NCI-H2107 (cell line): ENCODE measurements around the gene CMTM6.
"Not testable (repeated sequence)": the region's sequence is repeated elsewhere in the genome, so short reads cannot be mapped to it uniquely, and the experiment has no call there.

ENCODE experiments used
- DNase-seq: peaks from one replicate; lab custom pipeline; 2025; lab: John Stamatoyannopoulos, UW

The CMTM6 gene, protein sequence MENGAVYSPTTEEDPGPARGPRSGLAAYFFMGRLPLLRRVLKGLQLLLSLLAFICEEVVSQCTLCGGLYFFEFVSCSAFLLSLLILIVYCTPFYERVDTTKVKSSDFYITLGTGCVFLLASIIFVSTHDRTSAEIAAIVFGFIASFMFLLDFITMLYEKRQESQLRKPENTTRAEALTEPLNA

DNA sequence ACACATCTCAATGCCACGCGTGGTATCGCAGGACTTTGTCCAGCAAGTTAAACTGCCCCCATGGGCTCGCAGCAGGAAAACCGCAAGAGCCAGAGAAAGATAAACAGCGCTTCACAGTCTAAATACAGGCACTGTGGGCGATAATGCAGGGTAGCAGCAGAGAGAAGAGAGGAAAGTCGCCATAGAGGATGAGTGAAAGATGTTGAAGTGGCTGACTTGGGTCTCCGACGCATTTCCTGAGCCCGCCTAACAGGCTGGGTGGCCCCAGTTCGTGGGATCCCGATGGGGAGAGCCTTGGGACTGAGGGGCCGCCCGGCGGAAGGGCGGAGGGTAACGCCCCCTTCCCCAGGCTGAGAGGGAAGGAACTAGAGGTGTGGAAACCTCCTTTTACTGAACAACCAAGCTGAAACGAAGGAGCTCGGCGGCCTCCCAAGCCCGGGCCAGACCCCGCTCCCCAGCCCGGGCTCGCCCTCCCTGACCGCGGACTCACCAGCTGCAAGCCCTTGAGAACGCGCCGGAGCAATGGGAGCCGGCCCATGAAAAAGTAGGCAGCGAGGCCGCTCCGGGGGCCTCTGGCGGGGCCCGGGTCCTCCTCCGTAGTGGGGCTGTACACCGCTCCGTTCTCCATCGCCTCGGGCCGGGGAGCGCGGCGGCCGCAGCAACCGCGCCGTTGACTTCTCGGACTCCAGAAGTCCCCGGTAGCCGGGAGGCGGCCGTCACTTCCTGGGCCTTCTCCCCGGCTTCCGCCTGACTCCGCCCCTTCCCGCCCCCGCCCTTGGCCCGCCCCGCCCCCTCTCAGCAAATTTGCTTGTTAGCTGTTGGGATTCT, at the start of gene CMTM6:
CMTM6 (minus strand) TSS at position 735 of the 828 bp plus-strand sequence; CDS start at position 628, 107 bp downstream.
- no peak for DNase-seq

DNA sequence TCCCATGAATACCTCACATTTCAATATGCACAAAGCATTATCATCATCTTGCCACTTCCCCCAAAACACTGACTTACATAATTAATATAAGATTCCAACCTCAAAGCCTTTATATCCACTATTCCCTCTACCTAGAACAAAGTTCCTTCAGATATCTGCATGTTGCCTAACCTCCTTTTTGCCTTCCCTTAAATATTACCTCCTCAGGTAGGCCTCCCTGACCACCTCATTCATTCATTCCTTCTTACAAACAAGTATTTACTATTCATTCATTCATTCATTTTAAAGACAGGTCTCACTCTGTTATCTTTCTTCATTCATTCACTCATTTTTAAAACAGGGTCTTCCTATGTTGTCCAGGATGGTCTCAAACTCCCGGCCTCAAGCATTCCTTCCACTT, 49.4 kb upstream of the CMTM6 start:
- DNase-seq: no peak

GRCh38 chr3:32551496-32551895, 48.8 kb upstream of the CMTM6 start:
- DNase-seq: no peak

DNA sequence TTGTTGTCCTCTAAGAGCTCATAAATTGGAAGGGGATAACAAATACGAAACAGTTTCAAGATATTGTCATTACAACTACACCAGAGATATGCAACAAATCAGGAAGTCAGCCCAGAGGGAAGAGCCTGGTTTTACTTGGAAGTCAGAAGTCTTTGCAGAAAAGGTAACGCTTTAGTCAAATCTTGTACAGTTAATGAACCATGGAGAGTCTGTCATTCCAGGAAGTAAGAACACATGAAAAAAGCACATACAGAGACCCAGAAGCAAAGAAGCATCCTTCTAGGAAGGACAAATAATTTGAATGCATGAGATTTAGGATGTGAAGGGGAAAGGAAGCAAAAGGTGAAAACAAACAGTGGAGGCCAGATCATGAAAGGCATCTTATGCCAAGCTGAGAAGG, 48.4 kb upstream of the CMTM6 start:
- DNase-seq: no peak

- DNase-seq: no peak
Observed at GRCh38 chr3:32545305-32545704, 42.7 kb upstream of the CMTM6 start.

GRCh38 chr3:32544894-32545293, 42.2 kb upstream of the CMTM6 start:
- no peak for DNase-seq

GRCh38 chr3:32542807-32543206, 40.2 kb upstream of the CMTM6 start:
- DNase-seq: no peak

GRCh38 chr3:32540899-32541298, 38.2 kb upstream of the CMTM6 start:
- DNase-seq: no peak

GRCh38 chr3:32532434-32532833, 29.8 kb upstream of the CMTM6 start:
- no peak for DNase-seq

DNA sequence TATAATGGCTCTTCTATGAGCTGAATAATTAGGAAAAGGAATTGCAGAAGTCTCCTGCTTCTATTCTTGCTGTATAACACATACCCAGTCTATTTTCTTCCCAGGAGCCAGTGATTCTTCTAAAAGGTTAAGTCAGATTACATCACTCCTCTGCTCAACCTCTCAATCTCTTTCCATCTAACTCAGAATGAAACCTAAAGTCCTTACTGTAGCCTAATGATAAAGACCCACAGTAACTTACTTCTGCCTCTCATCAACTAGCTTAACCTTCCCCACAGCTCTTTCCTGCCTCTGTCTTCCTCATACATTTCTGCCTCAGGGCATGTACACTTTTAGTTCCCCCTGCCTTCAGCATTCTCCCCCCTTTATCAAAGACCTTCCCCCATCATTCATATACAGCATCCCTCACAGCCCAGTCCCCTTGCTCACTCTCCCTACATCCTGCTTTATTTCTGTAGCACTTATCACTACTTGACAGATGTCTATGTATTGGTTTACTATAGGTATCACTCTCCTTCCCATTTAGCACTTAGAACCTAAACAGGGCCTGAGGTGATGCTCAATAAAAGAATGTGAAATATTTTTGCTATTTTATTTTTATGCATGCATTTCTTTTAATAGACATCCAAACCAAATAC, 28.5 kb upstream of the CMTM6 start:
- DNase-seq: no peak

DNA sequence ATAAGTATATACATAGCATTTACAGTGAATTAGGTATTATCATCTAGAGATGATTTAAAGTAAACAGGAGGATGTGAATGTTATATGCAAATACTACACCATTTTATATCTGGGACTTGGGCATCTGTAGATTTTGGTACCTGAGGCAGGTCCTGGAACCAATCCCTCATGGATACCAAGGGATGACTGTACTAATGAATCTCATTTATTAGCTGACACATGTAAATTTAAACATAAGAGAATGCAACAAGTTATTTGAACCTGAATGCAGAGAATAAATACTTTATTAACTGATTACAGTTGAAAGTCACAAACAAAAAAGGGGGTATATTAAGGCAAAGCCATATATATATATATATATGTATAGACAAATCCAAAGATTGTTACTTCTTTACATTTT, 23.1 kb upstream of the CMTM6 start:
- no peak for DNase-seq

GRCh38 chr3:32522682-32523081, 20.0 kb upstream of the CMTM6 start:
- no peak for DNase-seq

GRCh38 chr3:32518921-32519320, 16.3 kb upstream of the CMTM6 start:
- not testable (repeated sequence) for DNase-seq

- not testable (repeated sequence) for DNase-seq
Observed at GRCh38 chr3:32516751-32517150, 14.1 kb upstream of the CMTM6 start.

DNA sequence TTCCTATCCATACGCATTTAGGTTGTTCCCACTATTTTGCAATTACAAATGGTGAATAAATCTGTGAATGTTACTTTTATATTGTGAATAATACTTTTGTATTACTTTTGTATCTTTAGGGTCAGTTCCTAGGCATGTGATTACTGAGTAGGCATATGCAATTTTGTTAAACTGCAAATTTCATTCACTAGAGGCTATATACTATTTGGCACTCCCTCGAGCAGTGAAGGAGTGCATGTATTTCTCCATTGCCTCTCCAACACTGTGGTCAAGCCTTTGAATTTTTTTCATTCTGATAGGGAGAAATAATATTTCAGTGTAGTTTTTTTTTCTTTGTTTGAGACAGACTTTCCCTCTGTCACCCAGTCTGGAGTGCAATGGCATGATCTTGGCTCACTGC, 8.4 kb upstream of the CMTM6 start:
- no peak for DNase-seq

GRCh38 chr3:32510075-32510724, 7.5 kb upstream of the CMTM6 start:
- no peak for DNase-seq

DNA sequence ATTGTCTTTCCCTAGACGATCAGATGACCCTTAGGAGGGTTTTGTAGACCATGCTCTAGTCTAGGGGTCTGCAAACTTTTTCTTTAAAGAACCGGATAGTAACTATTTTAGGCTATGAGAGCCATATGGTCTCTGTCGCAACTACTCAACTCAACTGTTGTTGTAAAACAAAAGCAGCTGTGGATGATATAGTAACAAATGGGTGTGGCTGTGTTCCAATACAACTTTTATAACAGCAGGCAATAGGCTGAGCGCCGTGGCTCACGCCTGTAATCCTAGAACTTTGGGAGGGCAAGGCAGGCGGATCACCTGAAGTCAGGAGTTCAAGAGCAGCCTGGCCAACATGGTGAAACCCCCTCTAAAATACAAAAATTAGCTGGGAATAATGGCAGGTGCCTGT, 6.1 kb upstream of the CMTM6 start:
- DNase-seq: no peak

- no peak for DNase-seq
Observed at GRCh38 chr3:32506466-32506865, 3.8 kb upstream of the CMTM6 start.

DNA sequence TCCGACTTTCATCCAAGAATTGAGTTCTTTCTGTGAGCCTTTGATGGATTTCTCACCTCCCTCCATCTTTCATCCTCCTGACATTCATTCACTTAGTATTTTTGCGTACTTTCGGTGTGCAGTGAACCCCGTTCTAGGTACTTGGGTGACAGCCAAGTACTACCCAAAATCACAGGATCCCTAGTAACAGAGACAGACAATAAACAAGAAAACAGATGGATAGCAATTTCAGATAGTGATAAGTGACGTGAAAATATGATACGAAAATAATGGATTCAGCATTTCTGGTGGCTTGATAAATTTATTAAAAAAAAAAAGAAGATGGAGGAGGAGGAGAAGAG, 264 bp upstream of the CMTM6 start:
- DNase-seq: no peak

DNA sequence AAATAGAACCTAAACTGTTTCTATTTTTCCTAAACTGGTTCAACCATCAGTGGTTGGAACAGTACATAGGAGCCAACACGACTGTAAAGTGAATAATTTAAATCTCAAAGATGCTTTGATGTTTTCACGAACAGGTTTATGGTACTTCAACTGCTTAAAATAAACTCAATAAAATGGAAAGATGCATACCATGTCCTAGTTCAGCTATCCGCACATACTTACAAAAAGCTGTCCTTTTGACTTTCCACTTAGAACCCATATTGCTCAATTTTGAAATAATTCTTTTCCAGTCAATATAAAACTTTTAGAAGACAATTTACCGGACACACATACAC, 902 bp downstream of the CMTM6 start:
- no peak for DNase-seq

DNA sequence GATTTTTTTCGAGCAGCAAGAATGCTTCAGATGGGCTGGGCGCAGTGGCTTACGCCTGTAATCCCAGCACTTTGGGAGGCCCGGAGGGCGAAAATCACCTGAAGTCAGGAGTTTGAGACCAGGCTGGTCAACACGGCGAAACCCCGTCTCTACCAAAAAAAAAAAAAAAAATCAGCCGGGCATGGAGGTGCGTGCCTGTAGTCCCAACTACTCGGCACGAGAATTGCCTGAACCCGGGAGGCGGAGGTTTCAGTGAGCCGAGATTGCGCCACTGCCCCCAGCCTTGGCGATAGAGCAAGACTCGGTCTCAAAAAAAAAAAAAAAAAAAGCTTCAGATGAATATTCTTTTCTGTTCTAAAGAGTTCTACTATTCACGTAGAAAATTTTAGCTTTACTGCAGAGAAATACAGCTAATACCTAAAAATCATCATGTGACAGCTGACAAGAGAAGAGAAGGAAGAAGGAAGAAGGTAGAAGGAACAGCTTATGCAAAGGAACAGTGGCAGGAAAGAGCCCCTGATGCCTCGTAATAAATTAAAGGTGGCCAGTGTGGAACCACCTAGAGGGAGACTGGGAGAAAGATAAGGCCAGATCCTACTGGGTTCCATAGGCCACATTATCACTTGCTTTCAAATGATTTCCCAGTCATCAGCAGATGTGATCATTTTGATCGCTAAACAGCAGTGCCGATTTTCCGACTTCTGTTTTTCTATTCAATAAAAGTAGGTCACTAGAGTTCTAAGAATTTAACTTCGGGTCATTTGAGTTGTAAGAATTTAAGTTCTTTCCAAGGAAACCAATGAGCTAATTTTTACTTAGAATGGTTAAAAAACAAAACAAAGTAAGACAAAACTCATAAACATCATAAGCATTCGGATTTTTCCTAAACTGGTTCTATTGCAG, 1.5 kb downstream of the CMTM6 start:
- DNase-seq: no peak

GRCh38 chr3:32500231-32500630, 2.4 kb downstream of the CMTM6 start:
- DNase-seq: no peak
